SW480 (cell line): Measurements from ENCODE around the gene CPED1.
"Not testable (repeated sequence)": the region's sequence is repeated elsewhere in the genome, so short reads cannot be mapped to it uniquely, and the experiment has no call there.

ENCODE experiments used
- DNase-seq: peaks from one replicate; pipeline ENCODE4 v3.0.0-alpha.2; 2016; ENCODE audit warnings: low spot score

Gene CPED1

GRCh38 chr7:121252523-121253235 is 264.2 kb downstream of the CPED1 start:
- not testable (repeated sequence) for DNase-seq

- no peak for DNase-seq
These were observed 271.3 kb downstream of the CPED1 start for GRCh38 chr7:121259826-121260225.

GRCh38 chr7:121261207-121261884 is 272.8 kb downstream of the CPED1 start:
- no peak for DNase-seq

GRCh38 chr7:121262221-121262620 is 273.7 kb downstream of the CPED1 start:
- no peak for DNase-seq

- DNase-seq = no peak
These were observed 274.5 kb downstream of the CPED1 start for GRCh38 chr7:121262969-121263368.

- DNase-seq = no peak
These were observed 277.9 kb downstream of the CPED1 start for GRCh38 chr7:121266307-121266894.

GRCh38 chr7:121267612-121268011 is 279.1 kb downstream of the CPED1 start:
- DNase-seq = no peak

GRCh38 chr7:121269798-121270197 is 281.3 kb downstream of the CPED1 start:
- DNase-seq = no peak

GRCh38 chr7:121271098-121271497 is 282.6 kb downstream of the CPED1 start:
- no peak for DNase-seq

- no peak for DNase-seq
These were observed 283.4 kb downstream of the CPED1 start for GRCh38 chr7:121271916-121272315.

GRCh38 chr7:121272676-121273075 is 284.2 kb downstream of the CPED1 start:
- DNase-seq = no peak

- no peak for DNase-seq
These were observed 285.1 kb downstream of the CPED1 start for GRCh38 chr7:121273467-121274167.

GRCh38 chr7:121274467-121274866 is 286.0 kb downstream of the CPED1 start:
- DNase-seq = no peak

- no peak for DNase-seq
These were observed 286.7 kb downstream of the CPED1 start for GRCh38 chr7:121275204-121275603.

GRCh38 chr7:121276313-121276712 is 287.8 kb downstream of the CPED1 start:
- DNase-seq = no peak

GRCh38 chr7:121278120-121279021 is 289.9 kb downstream of the CPED1 start:
- DNase-seq = no peak

GRCh38 chr7:121279060-121279620 is 290.6 kb downstream of the CPED1 start:
- DNase-seq = no peak

- no peak for DNase-seq
These were observed 291.3 kb downstream of the CPED1 start for GRCh38 chr7:121279822-121280221.

- DNase-seq = no peak
These were observed 292.1 kb downstream of the CPED1 start for GRCh38 chr7:121280656-121281055.

- peak; percentile 8 for DNase-seq
These were observed 293.6 kb downstream of the CPED1 start for GRCh38 chr7:121282129-121282528.

GRCh38 chr7:121285066-121285667 is 296.7 kb downstream of the CPED1 start:
- DNase-seq = no peak
